HepG2 (cell line): ENCODE data around the gene AQP12A. TPM values are rescaled to one million over a fixed set of nuclear protein-coding genes. Genes with fewer than 3 reads are reported as not detected.
A peak's percentile ranks its signal among the peaks of the same experiment; 100 is the strongest.
"Not testable (repeated sequence)": the region's sequence is repeated elsewhere in the genome, so short reads cannot be mapped to it uniquely, and the experiment has no call there.

Source experiments
- ATAC-seq: fragments of 200-7000 bp; cut with Tn5 transposase; 3 replicates; pipeline ENCODE4 v1.9.1; 2020; ENCODE audit warnings: mild to moderate bottlenecking, moderate library complexity
- BruUV-seq: library from RNA; stranded (reverse); fragments of 400-500 nt; replicated peaks from 2 replicates; lab custom pipeline; 2021; lab: Mats Ljungman, UMichigan
- CTCF ChIA-PET: fragments of 300-600 bp; formaldehyde crosslinking; extraction: SDS; loops from one replicate; lab custom pipeline; 2021; ENCODE audit warnings: low total read pairs, inconsistent platforms, low intra/inter-chr PET ratio; lab: Yijun Ruan, JAX
- POLR2A ChIA-PET: fragments of 350-600 bp; sonication (Branson Sonifier 250); formaldehyde crosslinking; loops from one replicate; lab custom pipeline; 2020; ENCODE audit warnings: antibody characterized with exemption, inconsistent platforms; lab: Yijun Ruan, JAX
- DNase-seq: peaks from one replicate; pipeline ENCODE4 v3.0.0-alpha.2; 2015; ENCODE audit warnings: low spot score
- FAIRE-seq: peaks from 3 replicates; lab custom pipeline; 2011; peaks lifted over from hg19 to GRCh38; lab: Jason Lieb, UNC
- H2AFZ ChIP-seq: one replicate; pipeline ENCODE4 v1.6.1; 2011; ENCODE audit warnings: low read length, inconsistent platforms
- H3K27ac ChIP-seq: fragments of 300-600 bp; 3 replicates; pipeline ENCODE4 v1.8.0; 2011; ENCODE audit warnings: mixed run types, mild to moderate bottlenecking, mixed read lengths, low read length, inconsistent platforms; ENCODE audit not compliant: insufficient read depth; ENCODE audit errors: extremely low read length
- H3K27me3 ChIP-seq, 2 experiments: fragments of 200-600 bp in 1 of 2; 2 replicates in 1 of 2; 3 replicates in 1 of 2; pipeline versions ENCODE4 v1.6.0 to v1.8.0; 2011; ENCODE audit warnings: low read length in 2 of 2, mild to moderate bottlenecking in 2 of 2, moderate library complexity in 2 of 2, inconsistent platforms in 1 of 2; ENCODE audit not compliant: insufficient read depth in 2 of 2, control insufficient read depth in 1 of 2
- H3K36me3 ChIP-seq, 2 experiments: fragments of 200-600 bp in 1 of 2; replicated peaks in 1 of 2; 2 replicates in 1 of 2; 3 replicates in 1 of 2; pipeline versions ENCODE4 v1.5.1 to v1.8.0; 2011; ENCODE audit warnings: low read length in 2 of 2, inconsistent platforms in 1 of 2; ENCODE audit not compliant: insufficient read depth in 2 of 2, control insufficient read depth in 1 of 2
- H3K4me1 ChIP-seq: 2 replicates; pipeline ENCODE4 v1.5.1; 2012; ENCODE audit warnings: low read length, inconsistent platforms; ENCODE audit not compliant: insufficient read depth
- H3K4me2 ChIP-seq: 2 replicates; pipeline ENCODE4 v1.6.0; 2011; ENCODE audit warnings: low read depth, low read length, inconsistent platforms
- H3K4me3 ChIP-seq, 3 experiments: fragments of 200-600 bp in 1 of 3; sonication (generic), shearing (Covaris generic) in 1 of 3; replicated peaks in 1 of 3; 2 replicates each; pipeline ENCODE4 v1.5.1; 2011 to 2016; ENCODE audit warnings: low read length in 3 of 3, inconsistent platforms in 2 of 3, low read depth in 2 of 3, mild to moderate bottlenecking in 2 of 3, control low read depth in 1 of 3, mixed read lengths in 1 of 3; ENCODE audit not compliant: insufficient read depth in 1 of 3
- H3K79me2 ChIP-seq: one replicate; pipeline ENCODE4 v1.6.1; 2011; ENCODE audit warnings: low read length, inconsistent platforms; ENCODE audit not compliant: insufficient read depth
- H3K9ac ChIP-seq: 2 replicates; pipeline ENCODE4 v1.6.0; 2011; ENCODE audit warnings: mild to moderate bottlenecking, low read depth, low read length, inconsistent platforms; ENCODE audit not compliant: insufficient read depth
- H3K9me3 ChIP-seq: 2 replicates; pipeline ENCODE4 v1.5.1; 2012; ENCODE audit warnings: mild to moderate bottlenecking, low read length
- H4K20me1 ChIP-seq: 2 replicates; pipeline ENCODE4 v1.6.0; 2011; ENCODE audit warnings: inconsistent platforms, mild to moderate bottlenecking, low read length, moderate library complexity; ENCODE audit not compliant: insufficient read depth
- WGBS: methylation state at CpG from one replicate; pipeline ENCODE4 v1.1.6; 2017; ENCODE audit warnings: low lambda C conversion rate; 5-methylcytosine and 5-hydroxymethylcytosine counted together
- in situ Hi-C: cut with HindIII; loops from 2 replicates; pipeline ENCODE4 v1.10.0; 2017; ENCODE audit warnings: low pct_unique_long_range_greater_than_20kb; ENCODE audit not compliant: extremely low pct_ligation_motif_present
- intact Hi-C: fragments of 100-400 bp; cut with micrococcal nuclease; formaldehyde crosslinking; loops from one replicate; pipeline ENCODE4 v1.10.0; 2022; ENCODE audit not compliant: unreplicated experiment
- polyA plus RNA-seq, 8 experiments: library from polyadenylated mRNA; depleted of rRNA in 3 of 8; stranded (reverse) in 7 of 8; unstranded in 1 of 8; fragments of >200 nt; fragmentation: Illumina TruSeq in 4 of 8; extraction: Trizol in 4 of 8; gene quantifications; 2 replicates each; pipeline versions ENCODE4 v1.2.1 to v1.2.3, GENCODE V29; 2011 to 2016; ENCODE audit warnings: low read depth in 4 of 8, missing spikeins in 1 of 8, mixed read lengths in 1 of 8; ENCODE audit not compliant: insufficient read depth in 1 of 8
- total RNA-seq, 5 experiments: library from RNA; depleted of rRNA; stranded (reverse); fragments of >200 nt; fragmentation: Illumina TruSeq; extraction: Trizol; gene quantifications; 2 replicates each; pipeline ENCODE4 v1.2.3, GENCODE V29; 2016; ENCODE audit warnings: low read depth in 1 of 5

AQP12A gene
- total and polyA plus RNA-seq, 2 of the 13 experiments (the other 11 are each of a cell fraction or from before 2014, with no cell fraction given), result not detected

GRCh38 chr2:240675345-240675744 lies 16.3 kb upstream of the AQP12A start:
- H3K79me2 ChIP-seq, BruUV-seq, intact Hi-C loops, DNase-seq, H3K9ac ChIP-seq, H4K20me1 ChIP-seq, H3K36me3 ChIP-seq, H3K4me1 ChIP-seq, H3K9me3 ChIP-seq, CTCF ChIA-PET, POLR2A ChIA-PET, H3K27ac ChIP-seq, H2AFZ ChIP-seq, in situ Hi-C loops, H3K4me3 ChIP-seq, H3K4me2 ChIP-seq: not testable (repeated sequence)
- FAIRE-seq (peak; percentile 43), ATAC-seq (peak; percentile 49)
- peaks cover 6 to 38% of the 10 kb centered on the region in 2 experiments for H3K27me3 ChIP-seq
- no CpG with 5 or more reads among the region's 24 CpGs for whole genome bisulfite sequencing

- intact Hi-C loops, result not testable (repeated sequence)
Measured at GRCh38 chr2:240678043-240678442, 13.6 kb upstream of the AQP12A start.

GRCh38 chr2:240678909-240679308 lies 12.8 kb upstream of the AQP12A start:
- ATAC-seq, result peak; percentile 55
- H2AFZ ChIP-seq, intact Hi-C loops, H3K79me2 ChIP-seq, BruUV-seq, POLR2A ChIA-PET, H3K4me2 ChIP-seq, H3K27me3 ChIP-seq, FAIRE-seq, in situ Hi-C loops, H3K4me1 ChIP-seq, H3K9ac ChIP-seq, H3K36me3 ChIP-seq, DNase-seq, H3K9me3 ChIP-seq, CTCF ChIA-PET, H3K27ac ChIP-seq, H3K4me3 ChIP-seq, H4K20me1 ChIP-seq: not testable (repeated sequence)
- no CpG with 5 or more reads among the region's 19 CpGs for WGBS

More at GRCh38 chr2:240678043-240678442, 13.6 kb upstream of the AQP12A start:
- H3K4me3 ChIP-seq, in situ Hi-C loops, FAIRE-seq, H3K4me2 ChIP-seq, ATAC-seq, DNase-seq, H3K36me3 ChIP-seq, BruUV-seq, H3K9me3 ChIP-seq, H4K20me1 ChIP-seq, H3K27ac ChIP-seq, CTCF ChIA-PET, POLR2A ChIA-PET, H3K9ac ChIP-seq, H3K4me1 ChIP-seq, H3K79me2 ChIP-seq, H2AFZ ChIP-seq: not testable (repeated sequence)
- 39% methylated on average over 5 of the region's 14 CpGs for WGBS
- H3K27me3 ChIP-seq, result peaks cover 2 to 14% of the 10 kb centered on the region in 2 experiments; a peak in 3 of 5 replicates

GRCh38 chr2:240680185-240680584 lies 11.5 kb upstream of the AQP12A start:
- H3K4me3 ChIP-seq, H3K4me1 ChIP-seq, POLR2A ChIA-PET, H3K79me2 ChIP-seq, H3K27ac ChIP-seq, CTCF ChIA-PET, H3K9ac ChIP-seq, BruUV-seq, H3K4me2 ChIP-seq, H3K9me3 ChIP-seq, intact Hi-C loops, H3K36me3 ChIP-seq, H3K27me3 ChIP-seq, in situ Hi-C loops, DNase-seq, ATAC-seq, FAIRE-seq, H4K20me1 ChIP-seq, H2AFZ ChIP-seq: not testable (repeated sequence)
- 27% methylated on average over 2 of the region's 11 CpGs for WGBS
